Caco-2 (cell line): ENCODE results near the gene SLC37A1. TPM values are rescaled to one million over a fixed set of nuclear protein-coding genes. Genes with fewer than 3 reads are reported as not detected.

Source experiments
- BruUV-seq: library from RNA; stranded (reverse); fragments of 400-500 nt; replicated peaks from 2 replicates; lab custom pipeline; 2021; lab: Mats Ljungman, UMichigan
- CTCF ChIA-PET: fragments of 300-600 bp; sonication (Branson Sonifier 250); formaldehyde crosslinking; loops from one replicate; lab custom pipeline; 2022; ENCODE audit warnings: antibody characterized with exemption; lab: Charles Lee
- POLR2A ChIA-PET: fragments of 300-600 bp; sonication (Branson Sonifier 250); formaldehyde crosslinking; loops from one replicate; lab custom pipeline; 2022; ENCODE audit warnings: antibody characterized with exemption; lab: Charles Lee
- DNase-seq, 2 experiments: peaks; one replicate each; pipeline versions ENCODE4 v3.0.0 to v3.0.0-alpha.2; 2020 to 2022
- H3K27me3 ChIP-seq: replicated peaks from 2 replicates; pipeline ENCODE4 v1.6.0; 2011; ENCODE audit warnings: low read length; ENCODE audit not compliant: control insufficient read depth, insufficient read depth
- H3K36me3 ChIP-seq: 2 replicates; pipeline ENCODE4 v1.5.1; 2011; ENCODE audit warnings: low read length; ENCODE audit not compliant: control insufficient read depth, insufficient read depth
- H3K4me1 ChIP-seq: fragments of 250-450 bp; sonication (Bioruptor Pico); 2 replicates; pipeline ENCODE4 v1.5.1; 2020; ENCODE audit warnings: mild to moderate bottlenecking
- H3K4me3 ChIP-seq: 2 replicates; pipeline ENCODE4 v1.5.1; 2011; ENCODE audit warnings: low read depth, mild to moderate bottlenecking, control low read depth, low read length
- H3K9me3 ChIP-seq: fragments of 250-450 bp; sonication (Bioruptor Pico); 2 replicates; pipeline ENCODE4 v1.5.1; 2020; ENCODE audit warnings: mild to moderate bottlenecking, moderate library complexity
- H3K27ac Mint-ChIP-seq: one replicate; pipeline ENCODE4 v1.8.0; 2022; ENCODE audit warnings: mixed read lengths; ENCODE audit not compliant: unreplicated experiment
- H3K27me3 Mint-ChIP-seq: one replicate; pipeline ENCODE4 v1.8.0; 2022; ENCODE audit warnings: mixed read lengths; ENCODE audit not compliant: insufficient read depth, unreplicated experiment
- H3K36me3 Mint-ChIP-seq: one replicate; pipeline ENCODE4 v1.8.0; 2022; ENCODE audit warnings: mild to moderate bottlenecking, mixed read lengths; ENCODE audit not compliant: insufficient read depth, unreplicated experiment
- H3K4me1 Mint-ChIP-seq: one replicate; pipeline ENCODE4 v1.8.0; 2022; ENCODE audit warnings: low read depth, mixed read lengths; ENCODE audit not compliant: unreplicated experiment
- H3K4me3 Mint-ChIP-seq: one replicate; pipeline ENCODE4 v1.8.0; 2022; ENCODE audit warnings: mild to moderate bottlenecking, moderate library complexity, mixed read lengths; ENCODE audit not compliant: unreplicated experiment
- H3K9me3 Mint-ChIP-seq: one replicate; pipeline ENCODE4 v1.8.0; 2022; ENCODE audit warnings: mixed read lengths; ENCODE audit not compliant: unreplicated experiment
- intact Hi-C: fragments of 100-400 bp; cut with micrococcal nuclease; formaldehyde crosslinking; loops from one replicate; pipeline ENCODE4 v1.10.0; 2022; ENCODE audit not compliant: unreplicated experiment
- total RNA-seq: library from RNA; stranded (reverse); gene quantifications from 2 replicates; pipeline ENCODE4 v1.2.3, GENCODE V29; 2022
- TF ChIP-seq, protein P1 (sequence below), 2 experiments: fragments of 200-600 bp in 1 of 2; IDR thresholded peaks; 1 replicate in 1 of 2; 2 replicates in 1 of 2; pipeline versions ENCODE4 v1.5.1 to v1.8.0; 2011 to 2022; ENCODE audit warnings: antibody characterized with exemption in 1 of 2, control low read depth in 1 of 2, inconsistent platforms in 1 of 2, low read depth in 1 of 2, low read length in 1 of 2, mild to moderate bottlenecking in 1 of 2, moderate library complexity in 1 of 2; ENCODE audit not compliant: insufficient read depth in 1 of 2, severe bottlenecking in 1 of 2, unreplicated experiment in 1 of 2

Gene SLC37A1
- total RNA-seq, 1 experiment from 2014 or later: 9.8 TPM

GRCh38 chr21:42525676-42526378 lies 12.2 kb downstream of the SLC37A1 start:
- no peak for DNase-seq
- Mint-ChIP-seq H3K27me3 (no peaks in the 10 kb centered on the region), H3K9me3 (no peaks in the 10 kb centered on the region), H3K36me3 (peaks cover 5% of the 10 kb centered on the region), H3K4me3 (no peak overlapping the region), H3K4me1 (peaks cover 6% of the 10 kb centered on the region), H3K27ac (peak overlapping the region; percentile 46)
- TF ChIP-seq, protein P1, sequence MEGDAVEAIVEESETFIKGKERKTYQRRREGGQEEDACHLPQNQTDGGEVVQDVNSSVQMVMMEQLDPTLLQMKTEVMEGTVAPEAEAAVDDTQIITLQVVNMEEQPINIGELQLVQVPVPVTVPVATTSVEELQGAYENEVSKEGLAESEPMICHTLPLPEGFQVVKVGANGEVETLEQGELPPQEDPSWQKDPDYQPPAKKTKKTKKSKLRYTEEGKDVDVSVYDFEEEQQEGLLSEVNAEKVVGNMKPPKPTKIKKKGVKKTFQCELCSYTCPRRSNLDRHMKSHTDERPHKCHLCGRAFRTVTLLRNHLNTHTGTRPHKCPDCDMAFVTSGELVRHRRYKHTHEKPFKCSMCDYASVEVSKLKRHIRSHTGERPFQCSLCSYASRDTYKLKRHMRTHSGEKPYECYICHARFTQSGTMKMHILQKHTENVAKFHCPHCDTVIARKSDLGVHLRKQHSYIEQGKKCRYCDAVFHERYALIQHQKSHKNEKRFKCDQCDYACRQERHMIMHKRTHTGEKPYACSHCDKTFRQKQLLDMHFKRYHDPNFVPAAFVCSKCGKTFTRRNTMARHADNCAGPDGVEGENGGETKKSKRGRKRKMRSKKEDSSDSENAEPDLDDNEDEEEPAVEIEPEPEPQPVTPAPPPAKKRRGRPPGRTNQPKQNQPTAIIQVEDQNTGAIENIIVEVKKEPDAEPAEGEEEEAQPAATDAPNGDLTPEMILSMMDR (IDR thresholded peaks at IDR 0.05; ENCODE audit: insufficient read depth in 1 of 2, low read depth in 1 of 2, low read length in 1 of 2, severe bottlenecking in 1 of 2, unreplicated experiment in 1 of 2): no peak
- Histone ChIP-seq H3K4me1 (no peaks in the 10 kb centered on the region), H3K27me3 (no peaks in the 10 kb centered on the region), H3K9me3 (no peaks in the 10 kb centered on the region), H3K4me3 (no peak overlapping the region), H3K36me3 (no peaks in the 10 kb centered on the region; the same call in 1 of the 2 replicates)
- ChIA-PET POLR2A (no interaction called here), CTCF (interaction anchor here (1.2 kb wide), 1 partner anchor 17 kb away, joined by 4 read pairs; no protein-coding TSS in a partner anchor)
- intact Hi-C loops: no loop called here
- BruUV-seq: no TSS peak

DNA sequence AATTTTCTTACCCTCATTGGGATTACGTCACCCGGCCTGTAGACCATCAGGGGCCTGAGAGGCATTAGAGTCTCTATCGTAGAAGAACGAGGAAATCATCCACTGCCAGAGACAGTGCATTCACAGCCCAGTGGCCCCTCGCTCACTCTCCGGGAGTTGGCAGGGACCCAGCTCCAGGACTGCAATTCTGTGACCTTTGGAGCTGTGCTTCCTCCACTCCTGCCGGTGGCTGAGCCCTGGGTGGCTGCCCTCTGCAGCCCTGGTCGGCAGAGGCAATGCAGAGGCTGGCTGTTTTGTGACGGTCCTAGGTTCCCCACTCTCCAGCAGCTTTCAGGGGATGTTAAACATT lies 12.7 kb downstream of the SLC37A1 start:
- H3K4me1 ChIP-seq: no peaks in the 10 kb centered on the region
- no peak overlapping the region for H3K4me3 ChIP-seq
- intact Hi-C loops: no loop called here
- DNase-seq: no peak
- H3K4me3 Mint-ChIP-seq: no peak overlapping the region
- no peaks in the 10 kb centered on the region for H3K9me3 ChIP-seq
- no peak overlapping the region for H3K27ac Mint-ChIP-seq
- no peaks in the 10 kb centered on the region; the same call in 1 of the 2 replicates for H3K36me3 ChIP-seq
- H3K4me1 Mint-ChIP-seq: peaks cover 6% of the 10 kb centered on the region
- ChIA-PET POLR2A (no interaction called here), CTCF (interaction anchor here (1.2 kb wide), 1 partner anchor 18 kb away, joined by 4 read pairs; no protein-coding TSS in a partner anchor)
- no peaks in the 10 kb centered on the region for H3K27me3 Mint-ChIP-seq
- TF ChIP-seq, protein P1 (IDR thresholded peaks at IDR 0.05; ENCODE audit: insufficient read depth in 1 of 2, low read depth in 1 of 2, low read length in 1 of 2, severe bottlenecking in 1 of 2, unreplicated experiment in 1 of 2): no peak
- no TSS peak for BruUV-seq
- H3K36me3 Mint-ChIP-seq: peaks cover 5% of the 10 kb centered on the region
- no peaks in the 10 kb centered on the region for H3K27me3 ChIP-seq
- no peaks in the 10 kb centered on the region for H3K9me3 Mint-ChIP-seq

GRCh38 chr21:42527127-42527488 lies 13.5 kb downstream of the SLC37A1 start:
- Histone ChIP-seq H3K27me3 (no peaks in the 10 kb centered on the region), H3K4me3 (no peak overlapping the region), H3K36me3 (no peaks in the 10 kb centered on the region; the same call in 1 of the 2 replicates), H3K4me1 (no peaks in the 10 kb centered on the region), H3K9me3 (no peaks in the 10 kb centered on the region)
- ChIA-PET CTCF (interaction anchor here (1.2 kb wide), 1 partner anchor 19 kb away, joined by 4 read pairs; no protein-coding TSS in a partner anchor), POLR2A (no interaction called here)
- H3K27me3 Mint-ChIP-seq: no peaks in the 10 kb centered on the region
- no peak for DNase-seq
- BruUV-seq: no TSS peak
- intact Hi-C loops: no loop called here
- H3K9me3 Mint-ChIP-seq: no peaks in the 10 kb centered on the region
- peaks cover 6% of the 10 kb centered on the region for H3K4me1 Mint-ChIP-seq
- no peak overlapping the region for H3K27ac Mint-ChIP-seq
- H3K4me3 Mint-ChIP-seq: no peak overlapping the region
- TF ChIP-seq, protein P1 (IDR thresholded peaks at IDR 0.05; ENCODE audit: insufficient read depth in 1 of 2, low read depth in 1 of 2, low read length in 1 of 2, severe bottlenecking in 1 of 2, unreplicated experiment in 1 of 2): no peak
- peaks cover 5% of the 10 kb centered on the region for H3K36me3 Mint-ChIP-seq
